Endothelial cell of umbilical vein (primary cell): ENCODE data around the gene CLIC1. TPM values are rescaled to one million over a fixed set of nuclear protein-coding genes. Genes with fewer than 3 reads are reported as not detected.

Experiments used
- BruUV-seq: library from RNA; stranded (reverse); fragments of 400-500 nt; replicated peaks from 2 replicates; lab custom pipeline; 2021; lab: Mats Ljungman, UMichigan
- CTCF ChIA-PET: fragments of 300-600, 350-600 bp; sonication (Branson Sonifier 250); formaldehyde crosslinking; loops from one replicate; lab custom pipeline; 2021; ENCODE audit warnings: antibody characterized with exemption, inconsistent platforms; lab: Charles Lee
- POLR2A ChIA-PET: fragments of 300-600, 350-600 bp; sonication (Branson Sonifier 250); formaldehyde crosslinking; loops from one replicate; lab custom pipeline; 2021; ENCODE audit warnings: antibody characterized with exemption, inconsistent platforms; lab: Charles Lee
- DNase-seq: peaks from one replicate; pipeline ENCODE4 v3.0.0-alpha.2; 2011; ENCODE audit warnings: low read depth, low spot score
- FAIRE-seq: peaks from 2 replicates; lab custom pipeline; 2011; peaks lifted over from hg19 to GRCh38; lab: Jason Lieb, UNC
- H2AFZ ChIP-seq: 2 replicates; pipeline ENCODE4 v1.6.0; 2012; ENCODE audit warnings: low read depth, low read length, control low read depth, inconsistent platforms
- H3K27ac ChIP-seq: 2 replicates; pipeline ENCODE4 v1.5.1; 2011; ENCODE audit warnings: low read depth, mild to moderate bottlenecking, control low read depth, low read length, moderate library complexity; ENCODE audit not compliant: insufficient read depth
- H3K27me3 ChIP-seq, 2 experiments: 2 replicates each; pipeline versions ENCODE4 v1.6.0 to v1.6.1; 2011; ENCODE audit warnings: low read length in 2 of 2, mixed read lengths in 1 of 2; ENCODE audit not compliant: control insufficient read depth in 2 of 2, insufficient read depth in 2 of 2
- H3K36me3 ChIP-seq, 2 experiments: 2 replicates in 1 of 2; 3 replicates in 1 of 2; pipeline ENCODE4 v1.5.1; 2011; ENCODE audit warnings: low read length in 2 of 2, mild to moderate bottlenecking in 1 of 2, moderate library complexity in 1 of 2; ENCODE audit not compliant: control insufficient read depth in 2 of 2, insufficient read depth in 2 of 2; ENCODE audit errors: extremely low read depth in 1 of 2
- H3K4me1 ChIP-seq: 3 replicates; pipeline ENCODE4 v1.5.1; 2011; ENCODE audit warnings: mild to moderate bottlenecking, low read length; ENCODE audit not compliant: control insufficient read depth, insufficient read depth; ENCODE audit errors: extremely low read depth
- H3K4me2 ChIP-seq: 2 replicates; pipeline ENCODE4 v1.6.1; 2011; ENCODE audit warnings: low read length, control low read depth, mixed read lengths; ENCODE audit not compliant: insufficient read depth
- H3K4me3 ChIP-seq, 3 experiments: fragments of 200-600 bp in 1 of 3; sonication (generic), shearing (Covaris generic) in 1 of 3; replicated peaks in 1 of 3; 2 replicates each; pipeline ENCODE4 v1.5.1; 2011 to 2016; ENCODE audit warnings: control low read depth in 3 of 3, low read length in 3 of 3, mild to moderate bottlenecking in 2 of 3, inconsistent platforms in 1 of 3, low read depth in 1 of 3, moderate library complexity in 1 of 3; ENCODE audit not compliant: insufficient read depth in 1 of 3
- H3K79me2 ChIP-seq: 2 replicates; pipeline ENCODE4 v1.6.0; 2012; ENCODE audit warnings: low read length, inconsistent platforms; ENCODE audit not compliant: control insufficient read depth, insufficient read depth
- H3K9ac ChIP-seq: replicated peaks from 2 replicates; pipeline ENCODE3; 2011; ENCODE audit warnings: low read length, control low read depth; ENCODE audit not compliant: insufficient read depth; ENCODE audit errors: extremely low read depth
- H3K9me1 ChIP-seq: replicated peaks from 3 replicates; pipeline ENCODE4 v1.6.0; 2011; ENCODE audit warnings: mild to moderate bottlenecking, low read length; ENCODE audit not compliant: control insufficient read depth, insufficient read depth; ENCODE audit errors: extremely low read depth
- H3K9me3 ChIP-seq: replicated peaks from 2 replicates; pipeline ENCODE4 v1.5.1; 2012; ENCODE audit warnings: low read length, inconsistent platforms; ENCODE audit not compliant: control insufficient read depth, insufficient read depth
- H4K20me1 ChIP-seq: replicated peaks from 2 replicates; pipeline ENCODE3; 2011; ENCODE audit warnings: mild to moderate bottlenecking, low read length; ENCODE audit not compliant: control insufficient read depth, insufficient read depth; ENCODE audit errors: extremely low read depth
- CTCF ChIP-seq, 2 donors: IDR thresholded peaks; 1 replicate in 1 of 2; 2 replicates in 1 of 2; pipeline ENCODE4 v1.5.1; 2011; ENCODE audit warnings: low read length in 2 of 2, mild to moderate bottlenecking in 2 of 2, moderate library complexity in 2 of 2, control low read depth in 1 of 2, inconsistent platforms in 1 of 2, low read depth in 1 of 2; ENCODE audit not compliant: insufficient read depth in 1 of 2; ENCODE audit errors: extremely low read depth in 1 of 2
- EZH2 ChIP-seq: IDR thresholded peaks from 2 replicates; pipeline ENCODE4 v1.6.1; 2012; ENCODE audit warnings: borderline replicate concordance, low read depth, mild to moderate bottlenecking, moderate library complexity, low read length, inconsistent platforms; ENCODE audit not compliant: severe bottlenecking
- FOS ChIP-seq: IDR thresholded peaks from 2 replicates; pipeline ENCODE4 v1.6.1; 2011; ENCODE audit warnings: mild to moderate bottlenecking, low read length, moderate library complexity, borderline replicate concordance; ENCODE audit not compliant: insufficient read depth
- GATA2 ChIP-seq: IDR thresholded peaks from 2 replicates; pipeline ENCODE4 v1.7.0; 2011; ENCODE audit warnings: low read depth, mild to moderate bottlenecking, moderate library complexity, mixed read lengths, low read length; ENCODE audit not compliant: insufficient read length, insufficient read depth
- MAX ChIP-seq: IDR thresholded peaks from 2 replicates; pipeline ENCODE4 v1.6.1; 2011; ENCODE audit not compliant: insufficient read depth, insufficient read length
- MYC ChIP-seq: IDR thresholded peaks from one replicate; pipeline ENCODE4 v1.6.1; 2011; ENCODE audit warnings: mild to moderate bottlenecking, low read depth, low read length
- POLR2A ChIP-seq: IDR thresholded peaks from 2 replicates; pipeline ENCODE4 v1.6.1; 2012; ENCODE audit warnings: low read depth, mild to moderate bottlenecking, control low read depth, low read length
- dilution Hi-C: fragments of 300-500 bp; cut with MboI; formaldehyde crosslinking; loops from one replicate; pipeline ENCODE4 v1.15.0; 2019; ENCODE audit warnings: low sequenced_read_pairs; ENCODE audit not compliant: extremely low pct_ligation_motif_present
- intact Hi-C: fragments of 100-400 bp; cut with micrococcal nuclease; formaldehyde crosslinking; loops from one replicate; pipeline ENCODE4 v1.10.0; 2022
- polyA plus RNA-seq, 4 experiments: library from polyadenylated mRNA; depleted of rRNA in 3 of 4; stranded (reverse) in 3 of 4; unstranded in 1 of 4; fragments of >200 nt; gene quantifications; 2 replicates each; pipeline versions ENCODE4 v1.2.1 to v1.2.3, GENCODE V29; 2011 to 2012; ENCODE audit warnings: missing spikeins in 1 of 4
- total RNA-seq: library from RNA; stranded (reverse); gene quantifications from 2 replicates; pipeline ENCODE4 v1.2.3, GENCODE V29; 2021

Gene CLIC1
- total and polyA plus RNA-seq, 2 donors (not counting 3 experiments of a cell fraction or from before 2014, with no cell fraction given) = 543 to 578 TPM

- H3K9me3 ChIP-seq = no peaks in the 10 kb centered on the region
- no peak overlapping the region for H2AFZ ChIP-seq
- peaks cover 40% of the 10 kb centered on the region for H3K4me1 ChIP-seq
- H3K36me3 ChIP-seq = peaks cover under 1 to 13% of the 10 kb centered on the region in 2 experiments
- BruUV-seq = TSS peak; percentile 1
- DNase-seq (peak; percentile 69), FAIRE-seq (no peak)
- peak overlapping the region; percentile 80 for H3K9ac ChIP-seq
- dilution Hi-C loops = no loop called here
- CTCF ChIA-PET = interaction anchor here (0.6 to 6.0 kb wide), 16 partner anchors 8 to 93 kb away, joined by 3 to 55 read pairs (median 4); partner anchors contain the start of genes BAG6, DDAH2, HSPA1B and LY6G5B
- POLR2A ChIA-PET = interaction anchor here (0.6 to 3.2 kb wide), 5 partner anchors 26 to 90 kb away, joined by 3 to 19 read pairs (median 7); partner anchors contain the start of genes HSPA1A, HSPA1B and HSPA1L
- H3K27me3 ChIP-seq = no peaks in the 10 kb centered on the region
- H4K20me1 ChIP-seq = no peaks in the 10 kb centered on the region
- intact Hi-C loops = loop anchor here (10.0 kb wide), 1 partner anchor 193 kb away; the partner anchor contains the start of genes ATP6V1G2, DDX39B and NFKBIL1
- TF ChIP-seq EZH2 = no peak
- no peak for TF ChIP-seq FOS
- TF ChIP-seq MAX = no peak
- TF ChIP-seq POLR2A = no peak
- no peak for TF ChIP-seq GATA2
- TF ChIP-seq CTCF (IDR thresholded peaks at IDR 0.05; ENCODE audit: extremely low read depth in 1 of 2, insufficient read depth in 1 of 2, low read depth in 1 of 2, low read length in 2 of 2) = no peak
- TF ChIP-seq MYC = no peak
- peak overlapping the region; percentile 94 for H3K27ac ChIP-seq
- H3K4me3 ChIP-seq = peak overlapping the region in 2 of 3 experiments; percentile 6 to 56
- H3K4me2 ChIP-seq = peak overlapping the region; percentile 93
- H3K9me1 ChIP-seq = no peaks in the 10 kb centered on the region
- H3K79me2 ChIP-seq = peaks cover 42% of the 10 kb centered on the region
These were observed 1.1 kb upstream of the CLIC1 start for GRCh38 chr6:31737315-31737990.
